ENCODE measurements around the gene GPRC5B.

GPRC5B gene

DNA sequence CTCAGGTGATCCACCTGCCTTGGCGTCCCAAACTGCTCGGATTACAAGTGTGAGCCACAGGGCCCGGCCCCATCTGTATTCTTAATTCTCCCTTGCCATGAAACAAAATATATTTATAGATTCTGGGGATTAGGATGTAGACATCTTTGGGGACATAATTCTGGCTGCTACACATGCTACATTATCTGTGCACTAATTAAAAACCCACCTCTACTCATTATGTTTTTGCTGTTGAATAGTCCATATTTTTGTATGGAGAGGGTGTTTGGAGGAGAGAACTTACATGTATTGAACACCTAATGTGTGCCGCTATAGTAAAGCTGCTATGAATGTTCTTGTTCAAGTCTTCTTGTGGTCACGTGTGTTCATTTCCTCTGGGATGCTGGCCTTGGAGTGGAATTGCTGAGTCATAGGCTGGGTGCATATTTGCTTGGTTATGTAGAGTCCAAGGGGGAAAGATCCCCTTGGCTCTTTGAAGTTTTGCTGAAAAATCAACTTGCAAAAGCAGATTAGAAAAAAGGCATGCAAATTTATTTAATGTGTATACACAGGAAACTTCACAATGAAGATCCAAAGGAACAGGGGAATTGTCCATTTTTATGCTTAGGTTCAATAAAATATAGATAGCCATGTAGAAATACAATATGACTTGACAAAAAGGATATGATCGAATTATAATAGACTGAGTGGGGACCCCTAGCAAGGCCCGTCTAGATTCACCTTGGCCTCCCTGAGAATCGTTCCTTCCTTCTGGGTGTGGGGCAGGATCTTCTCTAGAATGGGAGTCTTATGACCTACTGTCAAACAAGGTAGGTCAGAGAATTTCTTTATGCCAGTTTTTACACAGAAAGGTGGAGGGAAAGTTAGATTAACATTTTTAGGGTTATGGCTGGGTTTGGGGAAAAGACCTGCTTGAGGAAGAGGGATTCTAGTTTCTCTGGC, 42.1 kb upstream of the GPRC5B start:
- TF ChIP-seq, protein P1, sequence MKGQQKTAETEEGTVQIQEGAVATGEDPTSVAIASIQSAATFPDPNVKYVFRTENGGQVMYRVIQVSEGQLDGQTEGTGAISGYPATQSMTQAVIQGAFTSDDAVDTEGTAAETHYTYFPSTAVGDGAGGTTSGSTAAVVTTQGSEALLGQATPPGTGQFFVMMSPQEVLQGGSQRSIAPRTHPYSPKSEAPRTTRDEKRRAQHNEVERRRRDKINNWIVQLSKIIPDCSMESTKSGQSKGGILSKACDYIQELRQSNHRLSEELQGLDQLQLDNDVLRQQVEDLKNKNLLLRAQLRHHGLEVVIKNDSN (IDR thresholded peaks at IDR 0.05), result 0 out of 2 replicates have a peak, but pooled peaks have one; percentile 22
- no peak for TF ChIP-seq RAD21 (IDR thresholded peaks at IDR 0.05; ENCODE audit: low read depth)
- TF ChIP-seq, protein P2, sequence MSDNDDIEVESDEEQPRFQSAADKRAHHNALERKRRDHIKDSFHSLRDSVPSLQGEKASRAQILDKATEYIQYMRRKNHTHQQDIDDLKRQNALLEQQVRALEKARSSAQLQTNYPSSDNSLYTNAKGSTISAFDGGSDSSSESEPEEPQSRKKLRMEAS (IDR thresholded peaks at IDR 0.05), result no peak

DNA sequence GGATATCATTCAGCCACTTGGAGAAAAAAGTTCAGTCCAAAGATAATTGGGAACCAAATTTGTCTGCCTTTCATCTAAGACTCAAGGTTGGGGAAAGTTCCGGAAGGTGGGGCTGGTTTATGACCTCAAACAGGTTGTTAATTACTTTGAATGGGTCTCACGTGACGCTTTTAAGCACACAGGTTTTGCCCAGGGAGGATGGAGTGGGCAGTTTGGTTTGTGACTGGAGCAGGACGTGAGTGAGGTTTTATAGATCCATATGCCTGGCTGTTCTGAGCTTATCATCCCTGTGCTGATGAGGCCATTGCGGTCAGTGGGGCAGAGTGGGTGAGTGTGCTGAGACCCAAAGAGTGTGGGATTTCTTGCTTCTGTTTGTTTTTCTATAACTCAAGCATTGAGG, 38.7 kb upstream of the GPRC5B start:
- TF ChIP-seq TAF1 (IDR thresholded peaks at IDR 0.05; ENCODE audit: low read depth) (no peak), TEAD4 (IDR thresholded peaks at IDR 0.05) (no peak), YY1 (IDR thresholded peaks at IDR 0.05; ENCODE audit: low read depth) (no peak), EGR1 (IDR thresholded peaks at IDR 0.05) (no peak), FOXM1 (IDR thresholded peaks at IDR 0.05; ENCODE audit: borderline replicate concordance, low read depth) (no peak), NFIC (IDR thresholded peaks at IDR 0.05) (no peak), RAD21 (IDR thresholded peaks at IDR 0.05; ENCODE audit: low read depth) (no peak), TCF12 (IDR thresholded peaks at IDR 0.05; ENCODE audit: low read depth) (no peak), CEBPB (IDR thresholded peaks at IDR 0.05) (no peak)
- TF ChIP-seq, protein P1 (IDR thresholded peaks at IDR 0.05), result no peak
- TF ChIP-seq, protein P2 (IDR thresholded peaks at IDR 0.05), result no peak

DNA sequence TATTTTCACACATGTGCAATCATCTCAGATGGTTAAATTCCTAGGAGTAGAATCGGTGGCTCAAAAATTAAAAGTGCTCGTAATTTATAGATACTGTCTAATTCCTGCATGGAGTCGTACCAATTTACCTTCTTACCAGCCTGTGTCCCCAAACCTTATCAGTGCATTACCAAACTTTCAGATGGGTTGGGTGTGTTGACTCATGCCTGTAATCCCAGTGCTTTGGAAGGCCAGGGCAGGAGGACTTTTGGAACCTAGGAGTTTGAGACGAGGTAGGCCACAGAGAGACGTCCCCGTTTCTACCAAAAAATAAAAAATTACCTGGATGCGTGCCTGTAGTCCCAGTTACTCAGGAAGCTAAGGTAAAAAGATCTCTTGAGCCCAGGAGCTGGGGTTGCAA, 34.5 kb upstream of the GPRC5B start:
- TF ChIP-seq CEBPB (IDR thresholded peaks at IDR 0.05) (no peak), CREB1 (IDR thresholded peaks at IDR 0.05; ENCODE audit: low read depth) (no peak), TCF12 (IDR thresholded peaks at IDR 0.05; ENCODE audit: low read depth) (no peak), FOXM1 (IDR thresholded peaks at IDR 0.05; ENCODE audit: borderline replicate concordance, low read depth) (no peak), EGR1 (IDR thresholded peaks at IDR 0.05) (no peak), EP300 (IDR thresholded peaks at IDR 0.05; ENCODE audit: borderline replicate concordance) (no peak), TEAD4 (IDR thresholded peaks at IDR 0.05) (no peak), YY1 (IDR thresholded peaks at IDR 0.05; ENCODE audit: low read depth) (no peak), NFIC (IDR thresholded peaks at IDR 0.05) (no peak)
- TF ChIP-seq, protein P1 (IDR thresholded peaks at IDR 0.05), result no peak

DNA sequence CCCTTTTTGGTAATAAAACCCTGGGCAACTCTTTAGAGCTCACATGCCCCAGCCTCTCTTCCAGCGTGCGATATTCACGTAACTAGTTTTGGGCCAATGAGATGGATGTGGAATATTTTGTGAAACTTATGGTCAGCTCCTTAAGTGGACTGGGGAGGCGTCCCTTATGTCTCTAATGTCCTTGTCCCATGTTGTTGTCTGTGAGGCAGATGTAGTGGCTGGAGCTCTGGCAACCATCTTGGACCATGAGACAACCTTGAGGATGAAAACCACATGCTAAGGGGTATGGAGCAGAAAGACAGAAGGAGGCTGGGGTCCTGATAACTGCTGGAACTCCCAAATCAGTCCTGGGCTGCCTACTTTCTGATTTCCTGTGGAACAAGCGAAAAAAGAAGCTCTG, 31.4 kb upstream of the GPRC5B start:
- no peak for TF ChIP-seq CREB1 (IDR thresholded peaks at IDR 0.05; ENCODE audit: low read depth)
- TF ChIP-seq, protein P3, sequence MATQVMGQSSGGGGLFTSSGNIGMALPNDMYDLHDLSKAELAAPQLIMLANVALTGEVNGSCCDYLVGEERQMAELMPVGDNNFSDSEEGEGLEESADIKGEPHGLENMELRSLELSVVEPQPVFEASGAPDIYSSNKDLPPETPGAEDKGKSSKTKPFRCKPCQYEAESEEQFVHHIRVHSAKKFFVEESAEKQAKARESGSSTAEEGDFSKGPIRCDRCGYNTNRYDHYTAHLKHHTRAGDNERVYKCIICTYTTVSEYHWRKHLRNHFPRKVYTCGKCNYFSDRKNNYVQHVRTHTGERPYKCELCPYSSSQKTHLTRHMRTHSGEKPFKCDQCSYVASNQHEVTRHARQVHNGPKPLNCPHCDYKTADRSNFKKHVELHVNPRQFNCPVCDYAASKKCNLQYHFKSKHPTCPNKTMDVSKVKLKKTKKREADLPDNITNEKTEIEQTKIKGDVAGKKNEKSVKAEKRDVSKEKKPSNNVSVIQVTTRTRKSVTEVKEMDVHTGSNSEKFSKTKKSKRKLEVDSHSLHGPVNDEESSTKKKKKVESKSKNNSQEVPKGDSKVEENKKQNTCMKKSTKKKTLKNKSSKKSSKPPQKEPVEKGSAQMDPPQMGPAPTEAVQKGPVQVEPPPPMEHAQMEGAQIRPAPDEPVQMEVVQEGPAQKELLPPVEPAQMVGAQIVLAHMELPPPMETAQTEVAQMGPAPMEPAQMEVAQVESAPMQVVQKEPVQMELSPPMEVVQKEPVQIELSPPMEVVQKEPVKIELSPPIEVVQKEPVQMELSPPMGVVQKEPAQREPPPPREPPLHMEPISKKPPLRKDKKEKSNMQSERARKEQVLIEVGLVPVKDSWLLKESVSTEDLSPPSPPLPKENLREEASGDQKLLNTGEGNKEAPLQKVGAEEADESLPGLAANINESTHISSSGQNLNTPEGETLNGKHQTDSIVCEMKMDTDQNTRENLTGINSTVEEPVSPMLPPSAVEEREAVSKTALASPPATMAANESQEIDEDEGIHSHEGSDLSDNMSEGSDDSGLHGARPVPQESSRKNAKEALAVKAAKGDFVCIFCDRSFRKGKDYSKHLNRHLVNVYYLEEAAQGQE (IDR thresholded peaks at IDR 0.05; ENCODE audit: low read depth), result no peak
- TF ChIP-seq EGR1 (IDR thresholded peaks at IDR 0.05), result no peak
- TF ChIP-seq CEBPB (IDR thresholded peaks at IDR 0.05), result no peak
- no peak for TF ChIP-seq YY1 (IDR thresholded peaks at IDR 0.05; ENCODE audit: low read depth)
- TF ChIP-seq TEAD4 (IDR thresholded peaks at IDR 0.05), result no peak
- no peak for TF ChIP-seq EP300 (IDR thresholded peaks at IDR 0.05; ENCODE audit: borderline replicate concordance)
- no peak for TF ChIP-seq ZBTB7A (IDR thresholded peaks at IDR 0.05; ENCODE audit: low read depth)
- no peak for TF ChIP-seq RAD21 (IDR thresholded peaks at IDR 0.05; ENCODE audit: low read depth)
- TF ChIP-seq, protein P1 (IDR thresholded peaks at IDR 0.05), result no peak
- TF ChIP-seq, protein P2 (IDR thresholded peaks at IDR 0.05), result no peak
- TF ChIP-seq FOXM1 (IDR thresholded peaks at IDR 0.05; ENCODE audit: borderline replicate concordance, low read depth), result no peak
- TF ChIP-seq TAF1 (IDR thresholded peaks at IDR 0.05; ENCODE audit: low read depth), result no peak
- TF ChIP-seq TCF12 (IDR thresholded peaks at IDR 0.05; ENCODE audit: low read depth), result no peak
- TF ChIP-seq NFIC (IDR thresholded peaks at IDR 0.05), result no peak

DNA sequence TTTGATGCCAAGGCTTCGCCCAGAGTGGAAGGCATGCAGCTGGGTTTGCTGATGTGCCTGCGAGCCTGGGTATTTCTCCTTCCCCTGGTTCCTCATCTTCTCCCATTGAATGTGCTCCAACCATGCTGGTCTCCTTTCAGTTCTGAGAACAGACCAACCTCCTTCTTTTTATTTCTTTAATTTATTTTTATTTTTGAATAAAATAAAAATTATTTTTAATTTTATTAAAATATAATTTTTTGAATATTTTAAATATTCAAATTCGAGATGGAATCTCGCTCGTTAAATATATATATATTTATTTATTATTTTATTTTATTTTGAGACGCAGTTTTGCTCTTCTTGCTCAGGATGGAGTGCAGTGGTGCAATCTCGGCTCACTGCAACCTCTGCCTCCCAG, 30.2 kb upstream of the GPRC5B start:
- TF ChIP-seq TEAD4 (IDR thresholded peaks at IDR 0.05) (no peak), FOXM1 (IDR thresholded peaks at IDR 0.05; ENCODE audit: borderline replicate concordance, low read depth) (no peak)
- TF ChIP-seq, protein P3 (IDR thresholded peaks at IDR 0.05; ENCODE audit: low read depth), result no peak

Measured in Ishikawa (cell line).